Peyer's patch (tissue), 4 donors: Measurements from ENCODE around the gene LTF.

Source experiments
- POLR2A ChIP-seq, 2 donors: fragments of 450-650 bp; IDR thresholded peaks; one replicate each; pipeline ENCODE4 v1.5.1; 2017; ENCODE audit warnings: antibody characterized with exemption in 2 of 2, mild to moderate bottlenecking in 2 of 2, moderate library complexity in 2 of 2
- TF ChIP-seq, protein P1 (sequence below), 6 experiments: fragments of 450-650 bp in 4 of 6; fragments of 200-600 bp in 2 of 6; sonication (generic) in 1 of 6; IDR thresholded peaks; one replicate each; pipeline ENCODE4 v1.5.1; 2017 to 2019; ENCODE audit warnings: antibody characterized with exemption in 6 of 6, mild to moderate bottlenecking in 3 of 6, moderate library complexity in 1 of 6

DNA sequence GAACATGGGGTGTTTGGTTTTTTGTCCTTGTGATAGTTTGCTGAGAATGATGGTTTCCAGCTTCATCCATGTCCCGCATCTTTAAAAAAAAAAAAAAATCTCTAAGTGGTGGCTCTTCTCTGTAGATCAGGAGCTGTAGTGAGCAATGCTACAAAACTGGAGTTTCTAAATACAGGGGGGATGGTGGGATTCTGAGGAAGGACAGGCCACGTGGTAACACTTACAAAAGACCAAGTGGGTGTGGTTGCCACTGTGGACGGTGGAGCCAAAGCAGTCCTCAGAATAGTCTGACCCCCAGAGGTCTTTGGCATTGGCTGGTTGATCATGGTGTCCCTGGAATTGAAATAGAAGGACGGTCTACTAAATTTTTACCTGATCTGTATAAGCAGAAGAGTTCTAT lies 50.0 kb downstream of the LTF start:
- TF ChIP-seq POLR2A (IDR thresholded peaks at IDR 0.05): no peak
- TF ChIP-seq, protein P1, sequence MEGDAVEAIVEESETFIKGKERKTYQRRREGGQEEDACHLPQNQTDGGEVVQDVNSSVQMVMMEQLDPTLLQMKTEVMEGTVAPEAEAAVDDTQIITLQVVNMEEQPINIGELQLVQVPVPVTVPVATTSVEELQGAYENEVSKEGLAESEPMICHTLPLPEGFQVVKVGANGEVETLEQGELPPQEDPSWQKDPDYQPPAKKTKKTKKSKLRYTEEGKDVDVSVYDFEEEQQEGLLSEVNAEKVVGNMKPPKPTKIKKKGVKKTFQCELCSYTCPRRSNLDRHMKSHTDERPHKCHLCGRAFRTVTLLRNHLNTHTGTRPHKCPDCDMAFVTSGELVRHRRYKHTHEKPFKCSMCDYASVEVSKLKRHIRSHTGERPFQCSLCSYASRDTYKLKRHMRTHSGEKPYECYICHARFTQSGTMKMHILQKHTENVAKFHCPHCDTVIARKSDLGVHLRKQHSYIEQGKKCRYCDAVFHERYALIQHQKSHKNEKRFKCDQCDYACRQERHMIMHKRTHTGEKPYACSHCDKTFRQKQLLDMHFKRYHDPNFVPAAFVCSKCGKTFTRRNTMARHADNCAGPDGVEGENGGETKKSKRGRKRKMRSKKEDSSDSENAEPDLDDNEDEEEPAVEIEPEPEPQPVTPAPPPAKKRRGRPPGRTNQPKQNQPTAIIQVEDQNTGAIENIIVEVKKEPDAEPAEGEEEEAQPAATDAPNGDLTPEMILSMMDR (IDR thresholded peaks at IDR 0.05): no peak
